Left forelimb (tissue), 1 donor: ENCODE data around the gene SPON2.

Source experiments
- DNase-seq: peaks from one replicate; pipeline ENCODE4 v3.0.0-alpha.2; 2018; ENCODE audit warnings: low spot score

The SPON2 gene

DNA sequence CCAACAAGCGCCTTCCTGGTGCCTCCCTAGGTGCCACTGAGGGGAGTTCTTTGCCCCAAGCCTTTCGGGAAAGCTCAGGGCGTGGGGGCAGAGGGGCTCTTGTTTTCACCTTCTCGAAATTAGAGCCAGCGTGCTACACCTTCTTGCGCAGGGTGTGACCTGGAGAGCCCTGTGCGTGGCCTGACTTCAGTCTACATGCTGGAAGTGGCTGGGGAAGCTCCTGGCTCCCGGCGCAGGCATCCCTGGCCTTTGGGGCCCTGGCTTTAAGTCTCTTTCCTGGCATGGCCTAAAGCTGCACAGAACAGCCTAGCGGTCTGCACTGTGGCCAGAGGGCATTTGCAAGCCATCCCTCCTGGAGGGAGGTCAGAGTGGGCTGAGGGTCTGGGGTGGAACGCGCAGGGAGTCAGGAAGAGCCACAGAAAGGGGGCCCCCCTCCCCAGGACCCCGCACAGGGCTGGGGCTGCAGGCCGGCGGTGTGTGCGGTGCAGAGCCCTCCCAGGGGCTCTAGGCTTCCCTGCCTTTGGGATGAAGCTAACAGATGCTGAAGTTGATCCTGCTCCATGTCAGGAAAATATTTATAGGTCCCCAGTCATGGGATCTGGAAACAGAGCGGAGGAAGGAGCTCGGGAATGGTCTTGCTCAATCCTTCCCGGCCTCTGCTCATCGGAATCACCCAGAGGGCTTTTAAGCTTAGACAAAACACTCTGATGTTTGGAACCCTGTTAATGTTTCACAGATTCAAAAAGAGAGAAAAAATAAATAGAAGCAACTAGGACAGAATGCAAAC is 781 bp upstream of the SPON2 start:
- no peak for DNase-seq

DNA sequence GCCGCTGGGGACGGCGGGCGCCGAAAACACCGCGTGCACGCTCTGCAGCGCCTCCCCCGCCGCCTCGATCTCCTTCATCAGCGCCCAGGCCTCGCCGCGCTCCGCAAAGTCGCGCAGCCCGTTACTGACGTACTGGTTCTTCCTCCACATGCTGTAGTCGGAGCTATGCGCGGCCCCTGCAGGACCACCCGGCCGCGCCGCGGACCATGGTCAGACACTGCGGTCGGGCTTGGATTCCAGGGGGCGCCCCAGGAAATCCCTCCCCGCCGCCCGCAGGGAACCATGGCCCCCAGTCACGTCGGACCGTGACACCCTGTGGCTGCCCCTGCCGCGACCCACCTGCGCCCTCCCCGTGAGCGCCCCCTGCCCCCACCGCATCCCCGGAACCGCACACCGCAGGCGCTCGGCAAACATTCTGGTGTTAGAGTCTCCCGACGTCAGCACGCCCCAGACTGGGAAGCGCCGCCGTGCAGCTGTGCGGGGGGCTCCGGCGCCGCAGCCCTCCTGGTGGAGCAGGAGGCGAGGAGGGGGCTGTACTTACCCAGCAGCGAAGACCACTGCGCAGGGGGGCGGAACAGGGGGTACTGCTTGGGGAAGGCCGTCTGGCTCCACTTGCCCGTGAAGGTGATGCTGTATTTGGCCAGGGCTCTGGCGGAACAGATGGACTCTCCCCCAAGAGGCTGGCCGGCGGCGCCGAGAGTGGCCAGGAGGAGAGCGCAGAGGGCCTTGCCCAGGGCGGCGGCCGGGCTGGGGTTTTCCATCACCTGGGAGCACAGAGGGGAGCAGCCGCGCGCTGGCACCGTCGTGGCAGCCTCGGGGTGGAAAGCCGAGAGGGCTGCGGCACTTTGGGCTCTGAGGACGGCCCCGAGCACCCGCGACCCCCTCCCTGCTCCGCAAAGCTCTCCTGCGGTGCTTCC is 814 bp downstream of the SPON2 start:
- DNase-seq, result no peak

DNA sequence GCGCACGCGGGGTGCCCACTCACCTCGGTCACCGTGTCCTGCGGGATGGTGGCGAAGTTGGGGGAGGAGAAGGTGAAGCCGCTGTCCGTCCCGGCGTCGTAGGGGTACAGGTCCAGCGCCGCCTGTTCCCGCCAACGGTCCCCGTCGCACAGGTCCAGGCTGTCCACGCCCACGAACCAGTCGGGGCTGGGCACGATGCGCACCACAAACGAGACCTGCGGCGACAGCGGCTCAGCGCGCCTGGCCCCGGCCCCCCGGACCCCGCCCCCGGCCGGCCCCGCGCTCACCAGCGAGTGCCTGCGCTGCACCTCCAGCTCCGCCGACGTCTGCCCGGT is 1.4 kb downstream of the SPON2 start:
- DNase-seq, result no peak

DNA sequence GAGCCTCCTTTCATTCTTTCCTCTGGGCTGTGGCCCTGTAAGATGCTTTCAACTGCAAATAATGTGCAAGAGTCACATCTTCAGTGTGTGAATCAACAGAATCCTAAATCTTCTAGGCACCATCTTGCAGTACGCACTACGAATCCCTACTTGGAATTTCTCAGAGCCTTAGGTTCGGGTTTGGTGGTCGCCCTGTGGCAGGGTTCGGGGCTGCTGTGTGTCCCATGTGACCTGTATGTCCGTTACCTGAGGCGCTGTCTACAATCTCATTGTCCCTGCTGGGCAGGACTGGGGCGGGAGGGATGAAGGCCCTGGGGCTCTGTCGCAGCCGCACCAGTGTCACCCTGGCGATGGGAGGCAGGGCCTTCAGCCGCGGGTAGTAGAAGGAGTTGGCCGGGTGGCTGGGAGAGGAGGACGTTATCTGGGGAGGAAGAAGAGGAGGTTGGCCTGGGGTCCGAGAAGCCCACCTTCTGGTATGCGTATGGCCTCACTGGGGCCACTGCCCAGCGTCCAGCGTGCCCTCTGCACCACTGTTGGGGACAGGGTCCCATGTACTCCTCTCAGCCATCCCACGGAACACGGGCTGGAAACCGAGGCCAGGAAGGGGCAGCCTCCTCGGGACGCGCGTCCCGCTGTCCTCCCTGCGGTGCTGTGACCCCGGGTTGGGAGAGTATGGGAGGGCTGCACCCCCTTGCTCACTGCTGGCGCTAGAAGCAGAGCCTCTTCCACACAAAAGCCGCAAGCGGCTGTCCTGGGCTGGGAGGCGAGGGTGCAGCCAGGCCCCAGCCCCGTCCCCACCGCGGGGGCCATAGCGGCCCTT is 2.0 kb downstream of the SPON2 start:
- DNase-seq, result no peak

DNA sequence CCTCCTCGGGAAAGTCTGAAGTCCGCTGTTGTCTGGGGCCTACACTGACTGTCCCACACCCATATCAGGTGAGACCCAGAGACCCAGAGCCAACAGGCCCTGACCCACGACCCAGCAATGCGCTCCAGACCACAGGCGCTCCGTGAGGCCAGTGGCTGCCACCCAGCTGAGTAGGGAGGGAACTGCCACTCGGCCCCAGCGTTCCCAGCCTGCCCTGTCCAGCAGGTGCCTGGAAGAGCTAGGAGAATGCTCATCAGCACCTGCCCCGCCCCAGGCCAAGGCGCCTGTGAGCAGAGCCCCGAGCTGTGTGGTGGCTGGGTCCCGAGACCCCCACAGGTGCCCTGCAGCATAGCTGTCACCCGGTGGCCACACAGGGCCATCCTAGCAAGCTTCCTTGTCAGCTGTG is 2.7 kb downstream of the SPON2 start:
- no peak for DNase-seq

DNA sequence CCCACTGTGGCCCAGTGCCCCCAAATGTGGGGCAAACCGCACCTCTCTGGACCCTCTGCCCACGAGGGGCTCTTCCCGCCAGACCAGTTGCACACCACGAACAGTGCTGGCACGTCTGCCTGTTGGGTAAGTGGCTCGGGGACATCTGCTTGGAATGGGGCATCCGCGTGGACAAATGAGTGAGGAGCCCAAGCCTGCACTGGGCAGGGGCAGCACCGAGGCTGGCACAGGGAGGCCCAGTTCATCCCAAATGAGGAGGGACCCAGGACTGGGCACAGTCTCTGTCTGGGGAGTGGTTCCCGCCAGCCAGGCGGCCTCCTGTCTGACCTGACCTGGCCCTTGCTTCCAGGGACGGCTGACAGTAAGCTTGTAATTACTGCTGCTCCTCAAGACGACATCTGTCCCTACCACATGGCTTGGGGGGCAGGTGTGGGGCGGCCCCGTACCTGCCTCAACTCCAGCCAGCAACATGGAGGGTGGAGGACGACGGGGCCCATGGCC is 3.2 kb downstream of the SPON2 start:
- DNase-seq, result no peak

DNA sequence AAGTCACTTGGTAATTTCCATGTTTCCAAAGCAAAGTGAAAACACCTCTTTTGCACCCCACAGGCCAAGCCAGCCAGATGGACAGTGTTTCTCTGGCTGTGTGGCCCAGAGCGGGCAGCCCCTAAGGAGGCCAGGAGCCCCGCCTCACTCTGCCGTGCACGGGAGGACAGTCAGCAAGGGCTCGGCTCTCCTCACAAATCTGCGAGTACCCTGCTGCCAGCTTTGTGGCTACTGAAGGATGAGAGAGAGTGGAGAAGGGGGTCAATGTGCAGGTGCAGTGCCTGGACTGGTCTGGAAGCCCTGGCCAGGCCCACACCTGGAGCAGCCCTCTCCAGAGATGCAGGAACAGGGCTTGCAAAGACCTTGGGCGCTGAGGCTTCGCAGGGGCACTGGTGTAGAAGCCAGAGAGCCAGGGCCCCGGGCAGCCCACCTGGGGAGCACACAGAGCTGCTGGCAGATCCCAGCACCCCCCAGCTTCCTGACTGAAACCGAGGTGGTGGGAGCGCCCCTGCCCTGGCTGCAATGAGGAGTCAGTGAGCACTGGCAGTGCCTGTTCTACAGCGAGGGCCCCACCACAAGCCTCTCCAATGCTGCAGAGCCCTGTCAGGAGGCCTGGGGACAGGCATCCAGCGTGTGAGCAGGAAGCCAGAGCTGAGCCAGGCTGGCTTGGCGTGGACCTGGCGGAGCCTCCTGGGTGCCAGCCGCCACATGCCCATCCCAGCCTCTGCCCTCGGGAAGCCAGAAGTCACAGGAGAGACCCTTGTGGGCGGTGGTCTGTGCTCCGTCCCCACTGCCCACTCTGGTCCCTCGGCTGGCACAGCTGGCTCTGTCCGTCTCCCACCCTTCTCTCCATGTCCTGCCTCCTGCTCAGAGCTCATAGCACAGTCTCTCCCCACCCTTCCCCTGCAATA is 3.9 kb downstream of the SPON2 start:
- no peak for DNase-seq

DNA sequence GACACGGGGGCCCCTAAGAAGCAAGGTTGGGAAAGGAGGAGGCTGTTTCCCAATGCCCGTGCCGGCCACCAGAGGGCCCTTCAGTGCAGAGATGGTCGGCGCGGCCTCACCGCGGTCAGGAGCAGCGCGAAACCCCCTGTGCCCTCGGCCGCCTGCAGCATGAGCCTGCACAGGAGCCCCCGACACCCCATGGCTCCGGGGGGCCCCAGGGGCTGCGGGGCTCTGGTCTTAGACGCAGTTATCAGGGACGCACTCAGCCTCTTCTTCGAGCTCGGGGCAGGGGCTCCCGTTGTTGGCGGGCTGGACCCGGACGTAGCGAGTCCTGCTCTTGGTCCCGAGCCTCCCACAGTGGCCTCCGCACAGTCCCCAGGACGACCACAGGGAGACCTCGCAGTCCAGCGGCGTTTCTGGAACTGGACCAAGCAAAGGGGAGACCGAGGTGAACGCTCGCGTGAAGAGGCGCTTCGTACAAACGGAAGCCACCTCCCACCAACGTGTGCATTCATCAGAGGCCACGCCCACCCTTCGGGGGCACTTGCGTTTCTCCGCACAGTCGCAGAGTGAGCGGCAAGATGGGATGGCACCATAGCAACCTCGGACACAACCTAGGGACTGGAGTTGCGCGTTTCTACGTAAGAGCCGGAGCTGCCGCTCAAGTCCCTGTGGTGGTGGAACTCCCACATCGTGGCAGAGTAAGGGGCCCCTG is 5.0 kb downstream of the SPON2 start:
- DNase-seq, result peak; percentile 89

DNA sequence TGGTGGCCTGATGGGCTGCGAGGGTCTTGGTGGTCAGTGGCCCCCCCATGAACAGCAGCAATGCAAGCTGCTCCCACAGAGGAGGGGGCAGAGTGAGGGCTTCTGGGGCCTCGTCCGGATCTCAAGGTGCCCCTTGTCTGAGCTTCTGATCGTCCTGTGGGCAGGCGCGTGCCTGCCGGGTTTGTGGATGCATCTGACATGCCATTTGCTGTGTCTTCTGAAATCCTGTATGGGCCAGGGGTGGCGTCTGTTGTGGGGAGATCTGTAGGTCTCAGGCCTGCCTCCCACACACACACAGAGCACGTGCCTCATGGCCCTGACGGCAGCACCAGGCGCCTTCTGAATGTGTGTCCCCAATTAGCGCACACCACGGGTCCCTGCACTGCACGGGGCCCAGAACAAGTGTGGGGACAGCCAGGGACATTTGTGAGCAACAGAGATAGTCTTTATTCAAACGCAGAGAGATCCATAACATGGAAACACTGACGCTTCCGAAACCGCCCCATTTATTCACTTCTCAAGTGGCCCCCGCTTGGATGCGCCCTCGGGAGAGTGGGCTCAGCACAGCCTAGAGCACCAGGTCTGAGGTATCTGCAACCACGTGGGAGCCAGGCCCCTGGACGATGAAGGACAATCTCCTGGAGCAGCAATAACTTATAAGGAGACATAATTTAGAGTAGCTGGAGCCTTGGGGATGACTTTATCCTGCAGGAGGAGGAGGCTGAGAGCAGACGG is 5.7 kb downstream of the SPON2 start:
- DNase-seq, result no peak

DNA sequence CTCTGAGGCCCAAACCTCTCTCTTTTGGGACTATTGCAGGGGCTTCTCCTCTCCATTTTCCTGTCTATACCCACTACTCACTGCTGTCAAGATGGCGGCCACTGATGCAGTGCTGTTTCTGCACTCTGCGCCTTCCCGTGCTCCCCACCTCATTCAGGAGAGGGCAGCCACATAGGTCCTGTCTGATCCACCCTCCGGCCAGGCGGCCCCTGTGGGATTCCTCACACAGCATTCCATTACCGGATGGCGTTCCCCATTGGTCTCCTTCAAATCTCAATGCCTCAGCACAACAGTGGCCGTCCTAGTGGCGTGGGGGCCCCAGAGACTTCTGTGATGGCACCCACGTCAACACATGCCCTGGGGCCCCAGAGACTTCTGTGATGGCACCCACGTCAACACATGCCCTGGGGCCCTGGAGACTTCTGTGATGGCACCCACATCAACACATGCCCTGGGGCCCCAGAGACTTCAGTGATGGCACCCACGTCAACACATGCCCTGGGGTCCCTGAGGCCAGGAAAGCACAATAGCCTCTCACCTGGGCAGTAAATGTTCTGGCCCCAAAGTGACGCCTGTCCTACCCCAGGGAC is 7.3 kb downstream of the SPON2 start:
- DNase-seq, result no peak

DNA sequence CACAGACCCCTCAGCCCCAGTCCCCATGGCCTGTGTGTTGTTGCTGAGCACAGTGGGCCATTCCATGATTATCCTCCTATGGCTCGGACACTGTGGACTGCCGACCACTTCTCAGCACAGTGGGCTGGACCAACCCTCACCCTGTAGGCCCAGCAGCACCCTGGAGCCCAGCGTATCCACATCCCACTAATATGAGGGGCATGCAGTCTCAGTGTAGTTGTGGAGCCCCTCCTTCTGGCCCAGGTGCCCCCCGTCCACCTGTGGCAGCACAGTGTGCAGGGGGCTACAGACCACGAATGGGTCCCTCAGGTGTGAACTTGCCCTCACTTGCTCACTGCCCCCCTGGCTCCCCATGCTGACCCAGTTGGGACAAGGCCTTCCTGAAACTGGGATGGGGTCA is 7.9 kb downstream of the SPON2 start:
- no peak for DNase-seq

DNA sequence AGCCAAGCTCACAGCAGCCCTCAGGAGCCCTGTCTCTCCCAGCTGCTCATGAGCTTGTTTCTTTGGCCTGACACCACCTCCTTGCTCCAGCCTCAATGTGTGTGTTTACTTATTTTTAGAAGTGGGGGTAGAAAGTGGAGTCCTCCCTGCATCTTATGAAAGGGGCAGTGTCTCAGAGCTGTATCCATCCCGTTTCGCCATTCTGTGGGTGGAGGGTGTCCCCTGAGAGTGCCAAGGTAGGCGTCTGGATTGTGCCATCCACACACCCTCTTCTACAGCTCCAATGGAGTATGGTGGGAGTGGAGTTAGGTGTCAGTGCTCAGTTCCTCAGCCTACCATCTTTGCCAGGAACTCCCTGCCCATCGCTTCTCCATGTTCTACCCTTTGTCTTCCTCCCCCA is 8.3 kb downstream of the SPON2 start:
- no peak for DNase-seq

DNA sequence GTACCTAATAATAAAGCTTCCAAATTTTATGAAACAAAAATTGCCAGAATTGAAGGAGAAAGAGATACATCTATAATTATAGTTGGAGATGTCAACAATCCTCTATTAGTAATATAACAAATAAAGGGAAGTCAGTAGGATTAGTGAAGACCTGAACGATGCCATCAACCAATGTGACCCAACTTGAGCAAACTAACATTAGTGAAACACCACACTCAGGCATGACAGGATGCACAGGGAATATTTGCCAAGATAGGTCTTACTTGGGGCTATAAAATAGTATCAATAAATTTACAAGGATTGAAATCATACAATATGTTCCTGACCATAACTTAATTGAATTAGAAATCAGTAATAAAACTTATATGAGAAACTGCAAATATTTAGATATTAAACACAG is 12.0 kb downstream of the SPON2 start:
- DNase-seq, result no peak

DNA sequence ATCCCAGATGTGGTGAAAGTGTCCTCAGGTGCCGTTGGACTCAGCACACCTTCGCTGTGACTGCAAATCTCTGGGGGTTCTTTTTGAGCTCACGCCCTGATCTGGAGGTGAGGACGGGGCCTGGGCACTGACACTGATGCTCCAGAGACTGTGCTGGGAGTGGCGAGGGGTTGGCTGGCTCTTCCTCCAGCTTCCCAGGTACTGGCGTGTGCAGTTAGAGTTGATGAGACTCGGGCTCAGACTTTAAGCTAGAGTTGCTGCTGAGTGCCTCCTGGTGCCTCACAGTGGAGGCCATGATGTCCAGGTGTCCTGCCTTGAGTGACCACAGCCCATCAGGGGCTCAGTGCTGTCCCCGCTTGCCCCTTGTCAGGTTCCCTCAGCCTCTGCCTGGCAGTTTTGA is 16.3 kb downstream of the SPON2 start:
- DNase-seq, result no peak

DNA sequence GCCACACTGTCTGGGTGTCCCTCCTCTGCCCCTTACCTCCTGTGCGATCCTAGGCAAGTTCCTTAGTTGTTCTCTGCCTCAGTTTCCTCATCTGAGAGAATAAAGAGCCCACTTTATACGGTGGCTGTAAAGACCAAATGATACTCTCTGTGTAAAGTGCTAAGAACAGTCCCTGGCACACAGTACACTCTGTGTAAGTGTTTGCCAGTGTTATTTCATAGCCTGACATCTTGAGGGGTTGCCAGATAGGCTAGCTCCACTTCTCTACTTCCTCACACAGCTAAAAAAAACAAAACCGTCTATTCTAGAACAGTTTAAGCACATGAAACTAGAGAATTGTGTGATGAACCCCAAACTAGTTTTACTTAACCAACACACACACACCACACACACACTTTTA is 17.1 kb downstream of the SPON2 start:
- no peak for DNase-seq

DNA sequence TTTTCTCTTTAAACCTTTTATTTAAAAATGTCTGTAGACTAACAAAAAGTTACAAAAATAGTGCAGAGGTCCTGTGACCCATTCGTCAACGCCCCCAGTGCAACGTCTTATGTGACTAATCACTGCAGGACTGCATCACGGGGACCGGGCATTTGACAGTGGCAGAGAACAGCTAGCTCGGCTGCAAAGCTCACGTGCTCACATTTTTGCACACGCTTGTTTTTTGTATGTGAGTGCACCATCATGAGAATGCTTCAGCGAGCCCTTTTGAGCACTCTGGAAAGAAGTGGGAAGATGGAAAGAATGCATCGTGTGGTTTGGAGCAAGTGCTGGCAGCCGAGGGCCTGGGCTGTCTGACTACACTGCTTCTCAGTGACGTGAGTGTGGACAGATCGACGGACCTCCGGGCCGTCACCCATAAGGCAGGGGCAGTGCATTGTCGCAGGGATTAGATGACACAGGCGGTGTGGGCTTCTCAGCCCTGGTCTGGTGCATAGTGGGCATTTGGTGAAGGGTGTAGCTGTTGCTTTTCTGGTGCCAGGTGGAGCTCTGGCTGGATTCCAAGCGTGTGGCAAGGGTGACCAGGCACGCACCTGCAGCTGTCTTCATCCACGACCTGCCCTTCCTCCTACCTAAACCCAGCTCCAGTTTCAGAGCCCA is 17.7 kb downstream of the SPON2 start:
- no peak for DNase-seq

DNA sequence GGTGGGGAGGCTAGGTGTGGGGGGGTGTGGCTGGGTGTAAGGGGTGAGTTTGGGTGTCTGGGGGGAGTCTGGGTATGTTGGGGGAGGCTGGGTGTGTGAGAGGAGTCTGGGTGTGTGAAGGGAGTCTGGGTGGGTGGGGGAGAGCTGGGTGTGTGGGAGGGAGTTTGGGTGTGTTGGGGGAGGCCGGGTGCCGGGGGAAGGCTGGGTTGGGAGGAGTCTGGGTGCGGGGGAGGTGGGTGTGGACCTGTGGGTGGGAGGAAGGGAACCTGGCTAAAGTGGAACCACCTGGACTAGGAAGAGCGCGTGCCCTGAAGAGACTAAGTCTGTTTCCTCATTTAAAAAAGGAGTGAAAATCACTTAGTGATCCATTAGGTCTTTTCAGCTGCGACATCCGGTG is 18.3 kb downstream of the SPON2 start:
- DNase-seq, result no peak

DNA sequence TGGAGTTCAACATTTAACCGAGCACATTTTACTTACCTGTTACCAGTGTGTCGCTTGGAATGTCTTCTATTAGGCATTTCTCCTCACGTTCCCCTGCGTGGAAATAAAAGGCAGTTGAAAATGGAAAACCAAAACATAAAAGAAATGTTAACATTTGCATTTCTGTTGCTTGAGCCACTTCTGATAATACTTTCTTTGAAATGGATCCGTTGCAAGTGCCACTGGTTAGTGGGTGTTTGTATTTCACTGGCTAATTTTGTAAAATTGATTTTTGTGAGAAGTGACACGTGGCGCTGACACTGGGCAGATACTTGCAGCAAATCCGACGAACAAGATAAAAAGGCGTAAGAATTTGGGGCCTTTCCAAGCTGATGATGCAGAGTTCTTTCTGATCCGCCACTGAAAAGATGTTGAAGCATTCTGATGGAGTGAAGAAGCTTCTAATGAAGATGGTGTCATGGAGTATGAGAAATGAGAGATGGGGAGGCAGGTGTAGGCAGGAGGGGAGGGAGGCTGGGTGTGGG is 18.8 kb downstream of the SPON2 start:
- no peak for DNase-seq

DNA sequence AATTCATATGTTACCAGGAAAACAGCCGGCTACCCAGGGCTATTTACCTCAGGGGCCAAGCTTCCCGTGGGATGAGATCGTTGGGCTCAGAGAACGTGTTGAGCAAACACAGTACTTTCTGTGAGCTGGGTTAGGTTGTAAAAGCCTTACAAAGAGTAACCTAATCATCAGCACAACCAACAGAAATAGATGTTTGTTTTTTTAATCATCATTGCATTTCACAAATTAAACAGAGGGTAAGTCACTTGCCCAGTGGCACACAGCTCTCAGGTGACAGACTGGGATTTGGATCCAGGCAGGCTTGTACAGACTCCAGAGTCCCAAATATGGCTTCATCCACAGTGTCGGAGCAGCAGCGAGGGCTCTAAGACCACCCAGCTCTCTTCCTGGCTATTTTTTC is 20.1 kb downstream of the SPON2 start:
- no peak for DNase-seq
